HFFc6 (cell line): ENCODE data around the gene CDC73. TPM values are rescaled to one million over a fixed set of nuclear protein-coding genes. Genes with fewer than 3 reads are reported as not detected.
"Not testable (repeated sequence)": the region's sequence is repeated elsewhere in the genome, so short reads cannot be mapped to it uniquely, and the experiment has no call there.

ENCODE experiments used
- DNase-seq: peaks from one replicate; pipeline ENCODE4 v3.0.0-alpha.2; 2018
- H3K27ac Mint-ChIP-seq: 2 replicates; pipeline ENCODE4 v1.8.0; 2020; ENCODE audit warnings: mild to moderate bottlenecking, mixed read lengths
- H3K27me3 Mint-ChIP-seq: 2 replicates; pipeline ENCODE4 v1.8.0; 2021; ENCODE audit warnings: mild to moderate bottlenecking, moderate library complexity, mixed read lengths; ENCODE audit not compliant: insufficient read depth
- H3K36me3 Mint-ChIP-seq: 2 replicates; pipeline ENCODE4 v1.8.0; 2021; ENCODE audit warnings: low read depth, mixed read lengths
- H3K4me1 Mint-ChIP-seq: 2 replicates; pipeline ENCODE4 v1.8.0; 2020; ENCODE audit warnings: low read depth, mixed read lengths
- H3K4me3 Mint-ChIP-seq: 2 replicates; pipeline ENCODE4 v1.8.0; 2020; ENCODE audit warnings: mild to moderate bottlenecking, moderate library complexity, mixed read lengths
- H3K9me3 Mint-ChIP-seq: 2 replicates; pipeline ENCODE4 v1.8.0; 2020; ENCODE audit warnings: mild to moderate bottlenecking, mixed read lengths
- total RNA-seq, 6 experiments: library from RNA; stranded (reverse); fragmentation: NEBNext Ultra II Directional; extraction: Animal tissue kit (Norgen Biotek cat#: 25700); gene quantifications; 2 replicates in 1 of 6; 3 replicates in 5 of 6; pipeline ENCODE4 v1.2.3, GENCODE V29; 2021
- TF ChIP-seq, protein P1 (sequence below): fragments of 200-600 bp; sonication (generic); IDR thresholded peaks from 2 replicates; pipeline ENCODE4 v1.5.0; 2021; ENCODE audit warnings: antibody characterized with exemption, mild to moderate bottlenecking

CDC73 gene
- total RNA-seq, 6 experiments from 2014 or later: 62.8 to 71.6 (median 65.2) TPM

DNA sequence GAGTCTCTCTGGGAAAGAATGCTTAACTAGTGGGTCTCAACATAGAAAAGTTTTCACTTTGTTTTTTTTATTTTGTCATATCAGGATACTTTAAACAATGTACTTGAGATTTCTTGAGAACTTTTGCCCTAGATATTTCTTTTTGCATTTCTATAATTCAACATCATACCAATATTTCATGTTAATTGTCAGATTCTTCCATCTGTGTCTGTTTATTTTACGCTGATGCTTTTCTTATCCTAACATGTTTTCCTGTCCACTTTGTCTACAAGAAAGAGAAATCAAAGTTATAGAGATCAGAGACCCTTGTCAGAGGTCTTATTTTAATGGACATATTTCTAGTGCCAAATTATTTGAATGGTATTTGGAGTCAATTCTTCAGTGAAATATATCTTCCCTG lies 160.1 kb downstream of the CDC73 start:
- peaks cover 22% of the 10 kb centered on the region for H3K4me1 Mint-ChIP-seq
- TF ChIP-seq, protein P1, sequence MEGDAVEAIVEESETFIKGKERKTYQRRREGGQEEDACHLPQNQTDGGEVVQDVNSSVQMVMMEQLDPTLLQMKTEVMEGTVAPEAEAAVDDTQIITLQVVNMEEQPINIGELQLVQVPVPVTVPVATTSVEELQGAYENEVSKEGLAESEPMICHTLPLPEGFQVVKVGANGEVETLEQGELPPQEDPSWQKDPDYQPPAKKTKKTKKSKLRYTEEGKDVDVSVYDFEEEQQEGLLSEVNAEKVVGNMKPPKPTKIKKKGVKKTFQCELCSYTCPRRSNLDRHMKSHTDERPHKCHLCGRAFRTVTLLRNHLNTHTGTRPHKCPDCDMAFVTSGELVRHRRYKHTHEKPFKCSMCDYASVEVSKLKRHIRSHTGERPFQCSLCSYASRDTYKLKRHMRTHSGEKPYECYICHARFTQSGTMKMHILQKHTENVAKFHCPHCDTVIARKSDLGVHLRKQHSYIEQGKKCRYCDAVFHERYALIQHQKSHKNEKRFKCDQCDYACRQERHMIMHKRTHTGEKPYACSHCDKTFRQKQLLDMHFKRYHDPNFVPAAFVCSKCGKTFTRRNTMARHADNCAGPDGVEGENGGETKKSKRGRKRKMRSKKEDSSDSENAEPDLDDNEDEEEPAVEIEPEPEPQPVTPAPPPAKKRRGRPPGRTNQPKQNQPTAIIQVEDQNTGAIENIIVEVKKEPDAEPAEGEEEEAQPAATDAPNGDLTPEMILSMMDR: no peak
- no peak overlapping the region for H3K27ac Mint-ChIP-seq
- H3K27me3 Mint-ChIP-seq: peaks cover 3% of the 10 kb centered on the region; the same call in 1 of the 2 replicates
- peaks cover 22% of the 10 kb centered on the region; the same call in 1 of the 2 replicates for H3K36me3 Mint-ChIP-seq
- no peak for DNase-seq
- no peaks in the 10 kb centered on the region for H3K9me3 Mint-ChIP-seq
- H3K4me3 Mint-ChIP-seq: no peak overlapping the region

GRCh38 chr1:193283016-193283415 lies 161.2 kb downstream of the CDC73 start:
- Mint-ChIP-seq H3K27me3 (peaks cover 3% of the 10 kb centered on the region; the same call in 1 of the 2 replicates), H3K36me3 (peaks cover 22% of the 10 kb centered on the region; the same call in 1 of the 2 replicates), H3K27ac (no peak overlapping the region; the same call in 1 of the 2 replicates), H3K4me3 (no peak overlapping the region), H3K4me1 (peaks cover 22% of the 10 kb centered on the region), H3K9me3 (no peaks in the 10 kb centered on the region)
- TF ChIP-seq, protein P1: no peak
- peak; percentile 28 for DNase-seq

DNA sequence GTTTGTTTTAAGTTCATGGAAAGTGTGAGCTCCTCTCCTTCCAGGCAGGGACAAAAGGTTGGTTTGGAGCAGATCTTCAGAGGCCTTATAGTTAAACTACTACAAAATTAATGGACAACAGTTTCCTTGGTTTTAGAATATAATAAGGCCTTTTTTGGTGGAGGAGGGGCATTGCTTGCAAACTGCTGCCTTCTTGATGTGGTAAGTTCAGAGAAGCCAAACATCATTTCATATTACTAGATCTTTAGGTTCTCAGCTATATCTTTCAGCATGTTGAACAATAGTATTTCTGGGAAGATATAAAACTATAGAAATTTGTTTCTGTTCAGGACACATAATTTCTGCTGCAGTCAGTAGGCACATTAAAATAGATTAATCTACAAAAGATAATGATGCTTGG lies 162.4 kb downstream of the CDC73 start:
- no peaks in the 10 kb centered on the region for H3K9me3 Mint-ChIP-seq
- TF ChIP-seq, protein P1: no peak
- H3K4me3 Mint-ChIP-seq: no peak overlapping the region
- H3K4me1 Mint-ChIP-seq: peaks cover 30% of the 10 kb centered on the region
- no peak for DNase-seq
- no peak overlapping the region for H3K27ac Mint-ChIP-seq
- H3K36me3 Mint-ChIP-seq: peaks cover 22% of the 10 kb centered on the region; the same call in 1 of the 2 replicates
- no peaks in the 10 kb centered on the region for H3K27me3 Mint-ChIP-seq

DNA sequence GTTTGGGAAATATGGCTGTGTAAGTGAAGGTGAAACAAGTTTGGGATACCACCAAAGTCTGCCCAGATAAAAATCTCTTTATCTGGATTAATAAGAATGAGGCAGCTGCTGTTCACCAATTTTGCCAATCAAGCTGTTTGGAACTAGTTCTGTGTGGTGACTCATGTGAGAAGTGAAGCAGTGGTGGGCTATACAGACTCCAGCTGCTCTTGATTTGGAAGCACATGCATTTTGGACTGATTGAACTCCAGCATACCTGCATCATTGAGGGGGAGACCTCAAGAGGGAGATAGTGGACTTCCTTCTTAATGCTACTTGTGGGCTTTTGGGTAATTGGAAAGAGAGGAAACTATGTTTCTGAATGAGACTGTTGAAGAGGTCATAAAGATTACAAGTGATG lies 163.8 kb downstream of the CDC73 start:
- Mint-ChIP-seq H3K4me3 (no peak overlapping the region), H3K27ac (no peak overlapping the region; the same call in 1 of the 2 replicates), H3K36me3 (peaks cover 17% of the 10 kb centered on the region; the same call in 1 of the 2 replicates), H3K9me3 (no peaks in the 10 kb centered on the region), H3K4me1 (peaks cover 29% of the 10 kb centered on the region), H3K27me3 (peaks cover 1% of the 10 kb centered on the region; the same call in 1 of the 2 replicates)
- TF ChIP-seq, protein P1: no peak
- DNase-seq: no peak

- Mint-ChIP-seq H3K36me3 (peaks cover 11% of the 10 kb centered on the region; the same call in 1 of the 2 replicates), H3K4me1 (peaks cover 10% of the 10 kb centered on the region)
- not testable (repeated sequence) for H3K27me3 Mint-ChIP-seq, H3K9me3 Mint-ChIP-seq, H3K27ac Mint-ChIP-seq, H3K4me3 Mint-ChIP-seq
- DNase-seq: peak; percentile 17
These were observed 166.8 kb downstream of the CDC73 start for GRCh38 chr1:193288548-193289080.

DNA sequence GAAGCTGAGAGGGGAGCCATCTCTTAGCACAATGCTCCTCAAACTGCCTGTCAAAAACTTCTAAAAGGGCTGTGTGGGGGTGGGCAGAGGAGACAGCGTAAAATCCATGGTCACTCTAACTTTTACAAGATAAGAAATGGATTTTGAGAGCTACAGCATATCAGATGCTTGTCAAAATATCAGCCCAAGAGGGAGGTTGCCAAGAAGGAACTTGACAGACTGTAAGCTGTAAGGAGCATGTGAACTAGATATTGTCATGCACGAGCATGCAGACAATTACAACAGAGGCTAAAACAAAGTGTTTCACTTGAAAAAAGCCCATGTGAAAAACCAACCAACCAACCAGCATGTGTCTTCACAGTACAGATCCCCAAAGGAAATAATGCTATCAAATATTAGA lies 171.9 kb downstream of the CDC73 start:
- no peak overlapping the region for H3K4me3 Mint-ChIP-seq
- H3K27ac Mint-ChIP-seq: no peak overlapping the region
- no peaks in the 10 kb centered on the region for H3K9me3 Mint-ChIP-seq
- peaks cover 8% of the 10 kb centered on the region for H3K4me1 Mint-ChIP-seq
- peaks cover 1% of the 10 kb centered on the region; the same call in 1 of the 2 replicates for H3K27me3 Mint-ChIP-seq
- no peak for DNase-seq
- TF ChIP-seq, protein P1: no peak
- no peaks in the 10 kb centered on the region for H3K36me3 Mint-ChIP-seq
